GM18498 (cell line): Measurements from ENCODE around the gene DOCK11.
"Not testable (repeated sequence)": the region's sequence is repeated elsewhere in the genome, so short reads cannot be mapped to it uniquely, and the experiment has no call there.

Experiments
- ATAC-seq: cut with Tn5 transposase; IDR thresholded peaks from one replicate; pipeline ENCODE4 v1.9.1; 2021; ENCODE audit warnings: mild to moderate bottlenecking, moderate library complexity; ENCODE audit not compliant: unreplicated experiment

DOCK11 gene

DNA sequence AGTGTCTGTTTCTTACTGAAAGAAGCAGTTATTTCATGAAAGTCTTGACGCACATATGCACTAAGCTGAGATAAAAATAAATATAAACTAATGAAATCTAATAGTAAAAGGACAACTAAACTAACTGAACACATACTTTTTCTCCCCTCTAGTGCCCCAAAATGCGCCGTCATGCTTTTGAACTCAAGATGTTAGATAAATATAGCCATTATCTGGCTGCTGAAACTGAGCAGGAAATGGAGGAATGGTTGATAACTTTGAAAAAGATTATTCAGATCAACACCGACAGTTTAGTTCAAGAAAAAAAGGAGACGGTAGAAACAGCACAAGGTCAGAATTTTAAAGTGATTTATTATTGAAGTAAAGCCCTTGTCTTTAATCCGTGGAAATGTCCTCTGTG lies 70.2 kb downstream of the DOCK11 start:
- ATAC-seq = no peak

DNA sequence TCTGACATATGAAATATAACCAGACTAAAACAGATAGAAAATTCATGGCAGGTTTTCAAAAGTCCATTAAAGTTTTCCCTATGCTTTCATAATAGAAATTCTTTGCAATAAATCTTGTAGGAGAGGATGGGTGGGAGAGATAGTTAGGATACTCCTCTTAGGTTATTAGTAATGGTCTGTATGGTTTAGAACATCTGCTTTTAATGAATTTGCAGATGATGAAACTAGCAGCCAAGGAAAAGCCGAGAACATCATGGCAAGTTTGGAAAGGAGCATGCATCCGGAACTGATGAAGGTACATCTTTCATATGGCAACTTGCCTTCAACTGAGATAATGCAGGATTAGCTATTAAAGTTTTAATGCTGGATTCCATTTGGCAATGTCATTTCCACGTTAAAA lies 70.7 kb downstream of the DOCK11 start:
- no peak for ATAC-seq

DNA sequence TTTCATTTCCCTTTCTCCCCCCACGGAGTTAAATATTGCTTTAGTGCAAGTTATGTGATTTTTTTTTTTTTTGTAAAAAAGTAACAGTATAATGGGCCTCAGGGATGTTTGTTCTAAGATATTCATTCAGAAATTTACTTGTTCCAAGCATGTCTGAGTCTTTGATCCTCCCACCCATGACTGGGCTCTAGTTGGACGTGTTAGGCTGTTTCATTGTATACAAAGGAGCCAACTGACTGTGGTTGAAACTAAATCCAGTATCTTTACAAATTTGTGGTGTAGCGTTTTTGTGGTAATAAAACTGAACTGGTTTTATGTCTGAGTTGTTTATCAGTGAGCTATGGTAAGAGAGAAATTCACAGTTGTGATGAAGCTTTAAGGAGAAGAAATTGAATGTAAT lies 74.1 kb downstream of the DOCK11 start:
- no peak for ATAC-seq

GRCh38 chrX:118570209-118570608 lies 74.6 kb downstream of the DOCK11 start:
- ATAC-seq = no peak

GRCh38 chrX:118571836-118572235 lies 76.2 kb downstream of the DOCK11 start:
- ATAC-seq = no peak

- ATAC-seq = no peak
Measured at GRCh38 chrX:118574666-118575065, 79.1 kb downstream of the DOCK11 start.

DNA sequence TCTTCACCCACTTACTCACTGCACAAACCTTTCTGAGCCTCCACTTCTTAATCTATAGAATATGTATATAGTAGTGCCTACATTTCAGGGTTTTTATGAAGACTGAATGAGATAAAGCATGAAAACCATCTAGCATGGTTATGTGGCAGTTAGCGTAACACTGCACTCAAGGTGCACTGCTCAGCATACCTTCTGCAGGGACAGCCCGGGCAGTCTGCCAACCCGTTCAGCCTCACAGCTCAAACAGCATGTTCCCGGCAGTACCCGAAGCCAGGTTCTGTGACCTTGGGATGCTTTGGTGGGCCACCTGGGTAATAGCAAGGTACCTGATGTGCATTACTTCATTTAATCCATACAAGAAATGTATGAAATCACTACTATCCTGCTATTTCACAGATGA lies 81.4 kb downstream of the DOCK11 start:
- no peak for ATAC-seq

- no peak for ATAC-seq
Measured at GRCh38 chrX:118579417-118579816, 83.8 kb downstream of the DOCK11 start.

DNA sequence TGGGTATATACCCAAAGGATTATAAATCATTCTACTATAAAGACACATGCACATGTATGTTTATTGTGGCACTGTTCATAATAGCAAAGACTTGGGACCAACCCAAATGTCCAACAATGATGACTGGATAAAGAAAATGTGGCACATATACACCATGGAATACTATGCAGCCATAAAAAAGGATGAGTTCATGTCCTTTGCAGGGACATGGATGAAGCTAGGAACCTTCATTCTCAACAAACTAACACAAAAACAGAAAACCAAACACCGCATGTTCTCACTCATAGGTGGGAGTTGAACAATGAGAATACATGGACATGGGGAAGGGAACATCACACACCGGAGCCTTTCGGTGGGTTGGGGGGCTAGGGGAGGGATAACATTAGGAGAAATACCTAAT lies 87.3 kb downstream of the DOCK11 start:
- not testable (repeated sequence) for ATAC-seq

- ATAC-seq = no peak
Measured at GRCh38 chrX:118583781-118584180, 88.2 kb downstream of the DOCK11 start.

DNA sequence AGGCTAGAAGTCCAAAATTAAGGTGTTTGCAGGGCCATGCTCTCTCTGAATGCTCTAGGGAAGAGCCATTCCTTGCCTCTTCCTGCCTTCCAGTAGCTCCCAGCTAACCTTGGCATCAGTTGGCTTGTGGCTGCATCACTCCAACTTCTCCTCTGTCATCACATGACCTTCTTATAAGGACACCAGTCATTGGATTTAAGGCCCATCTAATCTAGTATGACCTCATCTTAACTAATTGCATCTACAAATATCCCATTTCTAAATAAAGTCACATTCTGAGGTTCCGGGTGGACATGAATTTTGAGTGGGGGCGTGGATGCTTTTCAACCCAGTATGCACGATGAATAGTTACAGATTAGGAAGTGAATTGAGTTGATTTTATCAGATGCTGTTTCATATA lies 89.7 kb downstream of the DOCK11 start:
- no peak for ATAC-seq

- not testable (repeated sequence) for ATAC-seq
Measured at GRCh38 chrX:118586206-118586605, 90.6 kb downstream of the DOCK11 start.

DNA sequence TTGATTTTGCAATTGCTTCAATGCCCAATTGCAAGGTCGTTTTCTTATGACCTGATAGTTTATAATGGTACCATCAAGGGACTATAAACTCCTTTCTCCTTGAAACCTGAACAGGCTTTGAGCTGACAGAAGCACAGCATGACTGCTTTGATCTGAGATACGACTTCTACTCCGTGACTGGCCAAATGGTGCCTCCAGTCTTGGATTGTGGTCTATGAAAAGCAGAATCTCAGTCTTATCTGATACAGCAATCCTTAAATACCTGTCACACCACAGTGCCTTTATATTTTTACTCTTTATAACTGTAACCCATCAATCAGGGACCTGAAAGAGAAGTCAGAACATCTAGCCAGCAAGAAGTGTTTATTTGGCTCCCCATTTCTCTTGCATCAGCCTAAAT lies 93.1 kb downstream of the DOCK11 start:
- ATAC-seq = no peak

DNA sequence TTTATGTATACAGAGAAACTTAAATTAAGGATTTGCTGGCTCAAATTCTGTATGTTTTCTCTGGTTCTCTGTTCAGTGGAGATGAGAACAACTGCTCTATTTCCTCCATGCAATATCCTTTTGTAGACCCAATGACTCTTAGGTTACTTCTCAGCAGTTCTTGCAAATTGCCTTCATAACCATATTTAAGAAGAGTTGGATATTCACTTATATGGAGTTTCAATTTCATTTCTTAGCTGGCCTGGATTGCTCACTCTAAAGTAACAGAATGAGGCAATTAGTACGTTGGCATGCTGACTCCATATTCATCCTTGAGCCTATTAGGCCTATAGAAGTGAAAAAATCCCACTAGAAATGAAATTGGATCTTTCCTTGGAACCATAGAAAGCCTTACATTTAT lies 93.6 kb downstream of the DOCK11 start:
- ATAC-seq = no peak

DNA sequence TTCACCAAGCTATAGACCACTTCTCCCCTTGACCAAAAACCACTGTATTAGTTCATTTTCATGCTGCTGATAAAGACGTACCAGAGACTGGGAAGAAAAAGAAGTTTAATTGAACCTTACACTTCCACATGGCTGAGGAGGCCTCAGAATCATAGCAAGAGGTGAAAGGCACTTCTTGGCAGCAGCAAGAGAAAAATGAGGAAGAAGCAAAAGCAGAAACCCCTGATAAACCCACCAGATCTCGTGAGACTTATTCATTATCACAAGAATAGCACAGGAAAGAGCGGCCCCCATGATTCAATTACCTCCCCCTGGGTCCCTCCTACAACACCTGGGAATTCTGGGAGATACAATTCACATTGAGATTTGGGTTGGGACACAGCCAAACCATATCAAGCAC lies 97.8 kb downstream of the DOCK11 start:
- ATAC-seq = no peak

DNA sequence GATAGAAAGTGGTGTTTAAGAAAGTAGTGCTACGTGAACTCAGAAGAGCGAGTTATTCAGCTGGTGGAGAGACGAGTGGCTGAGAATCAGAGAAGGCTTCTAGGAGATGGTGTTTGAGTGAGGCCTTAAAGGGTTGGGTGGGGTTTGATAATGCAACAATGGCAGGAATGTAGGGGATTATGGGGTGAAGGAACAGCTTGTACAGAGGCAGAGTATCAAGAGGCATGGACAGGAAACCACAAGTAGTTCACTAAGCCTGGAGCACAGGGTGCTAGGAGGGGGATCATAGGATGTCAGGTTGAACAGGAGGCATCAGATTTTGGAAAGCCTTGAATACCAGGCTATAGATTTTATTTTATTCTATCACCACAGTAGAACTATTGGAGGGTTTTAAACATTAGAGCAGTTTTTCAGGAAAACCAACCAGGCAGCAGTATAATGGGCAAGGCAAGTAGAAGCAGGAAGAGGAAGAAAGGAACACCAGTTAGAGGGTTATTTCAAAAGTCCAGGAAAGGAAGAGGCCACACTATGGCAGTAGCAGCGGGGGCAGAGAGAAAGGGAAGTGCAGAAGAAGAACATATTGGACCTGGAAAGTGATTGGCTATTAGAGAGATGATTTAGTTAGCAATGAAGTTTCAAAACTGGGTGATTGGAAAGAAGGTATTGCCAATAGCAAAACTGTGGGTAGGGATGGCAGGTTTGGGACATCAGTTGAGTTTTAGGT lies 99.2 kb downstream of the DOCK11 start:
- ATAC-seq = no peak

- no peak for ATAC-seq
Measured at GRCh38 chrX:118595501-118596042, 100.0 kb downstream of the DOCK11 start.

DNA sequence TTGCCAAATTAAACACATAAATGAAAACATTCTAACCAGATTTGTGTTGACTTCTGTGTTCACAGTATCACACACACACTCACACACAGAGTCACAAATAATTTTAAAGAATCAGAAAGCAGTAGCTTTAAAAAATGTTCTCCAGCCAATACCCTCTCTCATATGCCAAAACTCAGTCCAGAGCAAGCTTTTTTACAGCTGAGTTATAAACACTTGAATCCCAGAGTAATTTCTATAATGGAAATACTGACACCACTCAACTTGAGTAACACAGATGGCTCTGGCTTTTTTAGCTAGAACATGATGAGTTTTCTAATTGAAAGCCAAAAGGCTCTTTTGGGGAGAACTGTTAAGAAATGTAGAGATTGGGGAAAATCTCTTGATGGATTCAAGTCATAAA lies 100.8 kb downstream of the DOCK11 start:
- no peak for ATAC-seq

GRCh38 chrX:118603981-118604380 lies 108.4 kb downstream of the DOCK11 start:
- ATAC-seq = no peak

DNA sequence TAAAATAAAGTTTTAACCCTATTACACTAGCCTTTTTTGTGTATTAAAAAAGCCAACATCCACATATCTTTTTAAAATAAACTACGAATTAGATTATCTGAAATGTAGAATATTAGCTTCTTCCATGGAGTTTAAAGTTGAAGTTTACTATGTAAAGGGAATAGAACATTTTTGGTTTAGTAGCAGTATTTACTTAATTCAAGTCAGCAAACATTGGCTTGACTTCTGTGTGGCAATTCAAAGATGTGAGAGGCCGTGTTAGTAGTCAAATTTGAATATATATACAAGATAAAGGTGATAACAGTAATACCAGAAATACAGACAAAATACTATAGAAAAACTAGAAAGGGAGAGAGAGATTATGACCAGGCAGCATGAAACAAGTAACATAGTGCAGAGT lies 116.7 kb downstream of the DOCK11 start:
- no peak for ATAC-seq

- ATAC-seq = no peak
Measured at GRCh38 chrX:118614150-118614549, 118.5 kb downstream of the DOCK11 start.

- ATAC-seq = no peak
Measured at GRCh38 chrX:118615141-118615540, 119.5 kb downstream of the DOCK11 start.
